H1 (cell line): ENCODE results near the gene HCK. TPM values are rescaled to one million over a fixed set of nuclear protein-coding genes. Genes with fewer than 3 reads are reported as not detected.

ENCODE experiments used
- CTCF ChIA-PET: fragments of 300-600 bp; sonication (Branson Sonifier 250); formaldehyde crosslinking; loops from one replicate; lab custom pipeline; 2021; ENCODE audit not compliant: partially characterized antibody; lab: Charles Lee
- POLR2A ChIA-PET: fragments of 300-600 bp; sonication (Branson Sonifier 250); formaldehyde crosslinking; loops from one replicate; lab custom pipeline; 2021; ENCODE audit warnings: inconsistent platforms; ENCODE audit not compliant: partially characterized antibody; lab: Charles Lee
- DNase-seq, 2 experiments: peaks; one replicate each; pipeline versions ENCODE4 v3.0.0 to v3.0.0-alpha.2; 2010 to 2022; ENCODE audit warnings: low spot score in 2 of 2, low read depth in 1 of 2, mixed read lengths in 1 of 2
- FAIRE-seq: peaks from 2 replicates; lab custom pipeline; 2011; peaks lifted over from hg19 to GRCh38; lab: Jason Lieb, UNC
- H2AFZ ChIP-seq: 2 replicates; pipeline ENCODE4 v1.8.1; 2012; ENCODE audit warnings: low read length, inconsistent platforms
- H2AK5ac ChIP-seq: 2 replicates; pipeline ENCODE4 v1.6.1; 2013; ENCODE audit warnings: low read depth, low read length
- H2BK120ac ChIP-seq: replicated peaks from 2 replicates; pipeline ENCODE3; 2013; ENCODE audit warnings: low read depth, low read length, inconsistent platforms
- H2BK12ac ChIP-seq: 2 replicates; pipeline ENCODE4 v1.6.1; 2013; ENCODE audit warnings: low read depth, low read length
- H2BK15ac ChIP-seq: 2 replicates; pipeline ENCODE4 v1.6.1; 2013; ENCODE audit warnings: low read length
- H2BK20ac ChIP-seq: 2 replicates; pipeline ENCODE4 v1.6.1; 2013; ENCODE audit warnings: low read length
- H2BK5ac ChIP-seq: 2 replicates; pipeline ENCODE4 v1.6.1; 2013; ENCODE audit warnings: low read depth, low read length
- H3K14ac ChIP-seq: 2 replicates; pipeline ENCODE4 v1.6.1; 2013; ENCODE audit warnings: inconsistent platforms; ENCODE audit not compliant: insufficient read length
- H3K18ac ChIP-seq: 2 replicates; pipeline ENCODE4 v1.6.1; 2013; ENCODE audit warnings: low read length; ENCODE audit errors: extremely low read depth
- H3K23ac ChIP-seq: 2 replicates; pipeline ENCODE4 v1.6.1; 2013; ENCODE audit warnings: inconsistent platforms; ENCODE audit not compliant: insufficient read length
- H3K23me2 ChIP-seq: 2 replicates; pipeline ENCODE4 v1.6.1; 2013; ENCODE audit warnings: low read depth, low read length
- H3K27ac ChIP-seq: 2 replicates; pipeline ENCODE4 v1.6.1; 2011; ENCODE audit warnings: low read depth, low read length, inconsistent platforms
- H3K27me3 ChIP-seq, 4 experiments: replicated peaks in 1 of 4; 1 replicate in 1 of 4; 2 replicates in 3 of 4; pipeline versions ENCODE4 v1.6.1 to v1.8.1; 2011 to 2013; ENCODE audit warnings: low read length in 3 of 4, mild to moderate bottlenecking in 3 of 4, inconsistent platforms in 2 of 4, mixed read lengths in 2 of 4, moderate library complexity in 1 of 4; ENCODE audit not compliant: control insufficient read depth in 3 of 4, insufficient read depth in 3 of 4; ENCODE audit errors: extremely low read depth in 1 of 4
- H3K36me3 ChIP-seq, 4 experiments: 2 replicates each; pipeline versions ENCODE4 v1.6.1 to v1.8.1; 2011 to 2013; ENCODE audit warnings: mild to moderate bottlenecking in 4 of 4, low read length in 3 of 4, moderate library complexity in 2 of 4, control low read depth in 1 of 4, inconsistent platforms in 1 of 4; ENCODE audit not compliant: insufficient read depth in 4 of 4, control insufficient read depth in 2 of 4
- H3K4ac ChIP-seq: replicated peaks from 2 replicates; pipeline ENCODE3; 2013; ENCODE audit warnings: low read length, low read depth, mixed read lengths, inconsistent platforms; ENCODE audit not compliant: insufficient read length
- H3K4me1 ChIP-seq, 4 experiments: replicated peaks in 1 of 4; 1 replicate in 1 of 4; 2 replicates in 3 of 4; pipeline versions ENCODE4 v1.6.1 to v1.8.1; 2011 to 2013; ENCODE audit warnings: low read length in 3 of 4, inconsistent platforms in 2 of 4, mixed read lengths in 1 of 4; ENCODE audit not compliant: insufficient read depth in 4 of 4, control insufficient read depth in 3 of 4
- H3K4me2 ChIP-seq, 2 experiments: 2 replicates each; pipeline versions ENCODE4 v1.6.1 to v1.8.1; 2011 to 2013; ENCODE audit warnings: low read depth in 2 of 2, low read length in 2 of 2, control low read depth in 1 of 2, inconsistent platforms in 1 of 2, mild to moderate bottlenecking in 1 of 2; ENCODE audit not compliant: insufficient read depth in 1 of 2
- H3K4me3 ChIP-seq, 4 experiments: fragments of 200-600, 300-600 bp in 1 of 4; sonication (generic), shearing (Covaris generic), sonication (Bioruptor Twin) in 1 of 4; 2 replicates each; pipeline versions ENCODE4 v1.5.1 to v1.8.1; 2011 to 2016; ENCODE audit warnings: low read length in 4 of 4, low read depth in 3 of 4, control low read depth in 2 of 4, inconsistent platforms in 2 of 4, mild to moderate bottlenecking in 2 of 4, mixed read lengths in 1 of 4, moderate library complexity in 1 of 4; ENCODE audit not compliant: insufficient read depth in 2 of 4; ENCODE audit errors: extremely low read depth in 1 of 4
- H3K56ac ChIP-seq: replicated peaks from 2 replicates; pipeline ENCODE3; 2013; ENCODE audit warnings: low read depth, mild to moderate bottlenecking, mixed read lengths, low read length, inconsistent platforms; ENCODE audit not compliant: insufficient read length
- H3K79me1 ChIP-seq: 2 replicates; pipeline ENCODE4 v1.6.1; 2013; ENCODE audit warnings: low read depth, low read length, control low read depth
- H3K79me2 ChIP-seq, 2 experiments: 2 replicates each; pipeline versions ENCODE4 v1.6.1 to v1.8.1; 2012 to 2013; ENCODE audit warnings: low read length in 2 of 2, mild to moderate bottlenecking in 2 of 2, inconsistent platforms in 1 of 2; ENCODE audit not compliant: insufficient read depth in 2 of 2, control insufficient read depth in 1 of 2
- H3K9ac ChIP-seq, 4 experiments: replicated peaks in 1 of 4; 1 replicate in 1 of 4; 2 replicates in 3 of 4; pipeline versions ENCODE4 v1.6.1 to v1.8.1; 2011 to 2013; ENCODE audit warnings: low read depth in 3 of 4, low read length in 3 of 4, control low read depth in 2 of 4, mild to moderate bottlenecking in 2 of 4, moderate library complexity in 2 of 4, inconsistent platforms in 1 of 4; ENCODE audit errors: extremely low read depth in 1 of 4
- H3K9me3 ChIP-seq, 2 experiments: 2 replicates each; pipeline versions ENCODE4 v1.6.1 to v1.8.1; 2012 to 2013; ENCODE audit warnings: mild to moderate bottlenecking in 2 of 2, moderate library complexity in 2 of 2, control low read depth in 1 of 2, inconsistent platforms in 1 of 2, low read depth in 1 of 2, low read length in 1 of 2, mixed read lengths in 1 of 2; ENCODE audit not compliant: insufficient read depth in 2 of 2
- H4K20me1 ChIP-seq, 2 experiments: replicated peaks in 1 of 2; 2 replicates each; pipeline versions ENCODE3 to v1.8.1; 2011 to 2013; ENCODE audit warnings: inconsistent platforms in 2 of 2, low read length in 2 of 2, mild to moderate bottlenecking in 1 of 2; ENCODE audit not compliant: insufficient read depth in 2 of 2, control insufficient read depth in 1 of 2
- H4K5ac ChIP-seq: 2 replicates; pipeline ENCODE4 v1.6.1; 2013; ENCODE audit warnings: low read length, low read depth, mixed read lengths, inconsistent platforms; ENCODE audit not compliant: insufficient read length
- H4K8ac ChIP-seq: 2 replicates; pipeline ENCODE4 v1.8.0; 2013; ENCODE audit warnings: mild to moderate bottlenecking, moderate library complexity, low read length, inconsistent platforms; ENCODE audit not compliant: insufficient read depth; ENCODE audit errors: extremely low read depth
- H4K91ac ChIP-seq: replicated peaks from 2 replicates; pipeline ENCODE3; 2013; ENCODE audit warnings: low read length, mixed read lengths, inconsistent platforms; ENCODE audit not compliant: insufficient read length
- PHF8 ChIP-seq: fragments of 200-600 bp; sonication (generic); conservative IDR thresholded peaks from 2 replicates; pipeline ENCODE4 v1.7.1; 2012; ENCODE audit warnings: low read depth, mild to moderate bottlenecking, inconsistent platforms, low read length, moderate library complexity
- POU5F1 ChIP-seq: IDR thresholded peaks from 2 replicates; pipeline ENCODE4 v1.6.1; 2011; ENCODE audit warnings: low read depth, mild to moderate bottlenecking, low read length, moderate library complexity
- SAP30 ChIP-seq: fragments of 300-600 bp; sonication (generic); IDR thresholded peaks from 2 replicates; pipeline ENCODE4 v1.7.1; 2012; ENCODE audit warnings: low read length, moderate library complexity, mild to moderate bottlenecking, inconsistent platforms; ENCODE audit not compliant: insufficient read depth, insufficient replicate concordance
- SP1 ChIP-seq: IDR thresholded peaks from 2 replicates; pipeline ENCODE4 v1.6.1; 2011; ENCODE audit warnings: low read depth, low read length
- WGBS, 2 experiments: shearing (Covaris generic) in 1 of 2; methylation state at CpG; one replicate each; pipeline versions ENCODE4 v1.1.6 to v1.1.7; 2013 to 2015; ENCODE audit warnings: low lambda C conversion rate in 2 of 2, mixed read lengths in 2 of 2, inconsistent platforms in 1 of 2, low coverage in 1 of 2, missing lambda C conversion rate in 1 of 2; ENCODE audit not compliant: insufficient replicate concordance in 2 of 2, insufficient coverage in 1 of 2, insufficient read length in 1 of 2; ENCODE audit errors: extremely low coverage in 1 of 2, missing lambda C conversion rate in 1 of 2; 5-methylcytosine and 5-hydroxymethylcytosine counted together
- polyA plus RNA-seq, 7 experiments: library from polyadenylated mRNA; depleted of rRNA in 3 of 7; stranded (reverse) in 5 of 7; unstranded in 2 of 7; fragments of >200 nt in 5 of 7; fragments of 200-250 nt in 2 of 7; gene quantifications; 1 replicate in 5 of 7; 2 replicates in 1 of 7; 4 replicates in 1 of 7; pipeline versions ENCODE4 v1.2.1 to v1.2.3, GENCODE V29; 2011 to 2013; ENCODE audit warnings: missing spikeins in 2 of 7, mixed read lengths in 2 of 7
- total RNA-seq: library from RNA; stranded (reverse); fragmentation: NEBNext Ultra II Directional; extraction: Animal tissue kit (Norgen Biotek cat#: 25700); gene quantifications from 2 replicates; pipeline ENCODE4 v1.2.1, GENCODE V29; 2021

Gene HCK
- total and polyA plus RNA-seq, 2 of the 8 experiments (the other 6 are each of a cell fraction or from before 2014, with no cell fraction given): 0.37 to 4.3 TPM

GRCh38 chr20:32045999-32046398 lies 6.0 kb upstream of the HCK start:
- Histone ChIP-seq H3K27ac (no peak overlapping the region), H2AK5ac (no peak overlapping the region), H4K8ac (no peak overlapping the region), H2BK120ac (no peak overlapping the region), H3K9ac (no peak overlapping the region), H3K4me1 (peaks cover 0 to 1% (median 0%) of the 10 kb centered on the region in 4 experiments; a peak in 2 of 7 replicates), H3K23ac (no peak overlapping the region), H3K36me3 (no peaks in the 10 kb centered on the region), H3K18ac (no peak overlapping the region), H4K91ac (no peak overlapping the region), H3K79me2 (no peaks in the 10 kb centered on the region), H3K79me1 (no peaks in the 10 kb centered on the region), H3K4ac (no peak overlapping the region), H2BK12ac (no peak overlapping the region), H4K5ac (no peak overlapping the region), H4K20me1 (no peaks in the 10 kb centered on the region), H3K23me2 (no peaks in the 10 kb centered on the region), H2BK15ac (no peak overlapping the region), H3K14ac (no peak overlapping the region), H3K9me3 (no peaks in the 10 kb centered on the region), H2BK20ac (no peak overlapping the region), H2AFZ (no peak overlapping the region), H3K27me3 (peaks cover 0 to 16% (median 8%) of the 10 kb centered on the region in 4 experiments; a peak in 5 of 7 replicates), H2BK5ac (no peak overlapping the region), H3K4me3 (no peak overlapping the region), H3K4me2 (no peak overlapping the region), H3K56ac (no peak overlapping the region)
- no peak for DNase-seq
- POLR2A ChIA-PET: no interaction called here
- no peak for TF ChIP-seq SAP30
- no peak for TF ChIP-seq SP1
- no peak for TF ChIP-seq PHF8
- no peak for TF ChIP-seq POU5F1
- no peak for FAIRE-seq
- 84% methylated on average over 3 of the region's 3 CpGs; no CpG with 5 or more reads in 1 of the 2 experiments for WGBS, 2 experiments
- CTCF ChIA-PET: no interaction called here
